ENCODE data around the gene TMEM120B.

TMEM120B gene

GRCh38 chr12:121764808-121765207 is 52.3 kb downstream of the TMEM120B start:
- TF ChIP-seq CTCF (IDR thresholded peaks at IDR 0.05; ENCODE audit: borderline replicate concordance, control extremely low read depth, extremely low read depth, insufficient read depth, missing control alignments) = no peak
- DNase-seq (ENCODE audit: low spot score) = no peak
- in situ Hi-C loops (cut with MboI; ENCODE audit: low sequenced_read_pairs, unreplicated experiment) = loop anchor here (5.0 kb wide), 1 partner anchor 63 kb away; no protein-coding TSS in a partner anchor

DNA sequence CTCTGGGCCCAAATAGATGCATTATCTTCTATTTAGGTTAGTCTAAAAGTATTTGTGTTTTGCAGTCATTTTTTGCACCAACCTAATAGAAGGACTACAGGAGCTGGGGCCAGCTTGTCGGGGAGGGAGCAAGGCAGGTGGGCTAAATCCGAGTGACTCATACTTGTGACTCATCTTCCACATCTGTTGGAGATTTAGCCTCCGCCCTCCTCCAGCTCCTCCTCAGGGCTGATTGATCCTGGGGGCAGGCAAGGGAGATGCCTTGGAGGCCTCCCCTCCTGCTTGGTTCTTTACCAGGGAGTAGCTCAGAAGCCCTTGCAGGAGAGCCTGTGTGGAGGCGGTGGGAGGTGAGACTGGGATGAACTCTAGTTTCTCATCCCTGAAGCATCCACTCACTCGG is 53.0 kb downstream of the TMEM120B start:
- in situ Hi-C loops (cut with MboI; ENCODE audit: low sequenced_read_pairs, unreplicated experiment) = loop anchor here (5.0 kb wide), 1 partner anchor 63 kb away; no protein-coding TSS in a partner anchor
- no peak for TF ChIP-seq CTCF (IDR thresholded peaks at IDR 0.05; ENCODE audit: borderline replicate concordance, control extremely low read depth, extremely low read depth, insufficient read depth, missing control alignments)
- DNase-seq (ENCODE audit: low spot score) = no peak

DNA sequence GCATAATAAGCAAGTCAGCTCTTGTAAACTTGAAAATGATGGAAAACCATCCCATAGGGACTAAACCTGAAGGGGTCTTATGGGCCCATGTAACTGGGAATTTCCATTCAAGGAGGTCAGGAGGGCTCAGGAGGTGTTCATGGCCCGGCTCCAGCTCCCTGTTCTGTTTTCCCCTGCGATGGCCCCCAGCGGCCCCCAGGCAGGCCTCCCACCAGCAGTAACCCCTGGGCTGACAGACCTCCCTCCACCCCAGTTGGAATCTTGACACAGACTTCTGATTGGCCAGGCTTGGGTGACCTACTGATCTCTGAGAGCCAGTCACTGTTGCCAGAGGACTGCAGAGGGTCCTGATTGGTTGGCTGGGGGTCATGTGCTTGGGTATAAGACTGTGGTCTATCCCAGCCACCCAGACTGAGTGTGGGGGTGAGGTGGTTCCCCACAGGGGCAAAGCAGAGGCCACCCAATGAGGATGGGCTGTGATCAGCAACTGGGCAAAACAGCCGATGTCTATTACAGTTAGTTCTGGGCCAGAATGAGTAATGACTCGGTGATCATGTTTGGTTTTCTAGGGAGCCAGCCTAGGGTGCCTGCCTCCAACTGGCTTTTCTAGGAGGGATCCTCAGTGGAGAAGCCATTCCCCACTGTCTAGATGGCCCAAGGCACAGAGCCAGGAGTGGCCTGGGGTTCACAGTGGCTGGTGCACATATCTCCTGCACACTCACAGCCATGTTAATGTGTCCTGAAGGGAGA is 53.9 kb downstream of the TMEM120B start:
- no peak for TF ChIP-seq CTCF (IDR thresholded peaks at IDR 0.05; ENCODE audit: borderline replicate concordance, control extremely low read depth, extremely low read depth, insufficient read depth, missing control alignments)
- no peak for DNase-seq (ENCODE audit: low spot score)
- in situ Hi-C loops (cut with MboI; ENCODE audit: low sequenced_read_pairs, unreplicated experiment) = loop anchor here (5.0 kb wide), 1 partner anchor 64 kb away; no protein-coding TSS in a partner anchor

DNA sequence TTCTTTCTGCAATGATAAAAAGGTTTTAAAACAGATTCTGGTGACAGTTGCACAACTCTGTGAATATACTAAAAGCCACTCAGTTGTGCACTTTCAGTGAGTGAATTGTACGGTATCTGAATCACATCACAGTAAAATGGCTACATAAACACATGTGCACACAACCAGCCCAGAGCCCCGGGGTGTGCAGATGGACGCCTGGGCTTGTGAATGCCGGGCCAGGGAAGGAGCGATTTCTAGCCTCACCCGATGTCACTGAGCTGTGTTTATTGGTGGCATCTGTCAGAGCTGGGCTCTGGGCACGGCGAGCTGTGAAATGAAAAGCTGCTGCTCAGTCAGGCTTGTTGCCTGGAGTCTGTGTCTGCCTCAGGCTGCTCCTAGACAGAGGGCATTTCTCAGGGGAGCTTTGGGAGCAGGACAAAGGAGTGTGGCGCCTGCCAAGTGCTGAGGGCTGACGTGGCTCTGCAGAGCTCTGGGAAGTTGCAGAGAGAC is 55.0 kb downstream of the TMEM120B start:
- no peak for DNase-seq (ENCODE audit: low spot score)
- TF ChIP-seq CTCF (IDR thresholded peaks at IDR 0.05; ENCODE audit: borderline replicate concordance, control extremely low read depth, extremely low read depth, insufficient read depth, missing control alignments) = no peak
- in situ Hi-C loops (cut with MboI; ENCODE audit: low sequenced_read_pairs, unreplicated experiment) = loop anchor here (5.0 kb wide), 1 partner anchor 65 kb away; no protein-coding TSS in a partner anchor

DNA sequence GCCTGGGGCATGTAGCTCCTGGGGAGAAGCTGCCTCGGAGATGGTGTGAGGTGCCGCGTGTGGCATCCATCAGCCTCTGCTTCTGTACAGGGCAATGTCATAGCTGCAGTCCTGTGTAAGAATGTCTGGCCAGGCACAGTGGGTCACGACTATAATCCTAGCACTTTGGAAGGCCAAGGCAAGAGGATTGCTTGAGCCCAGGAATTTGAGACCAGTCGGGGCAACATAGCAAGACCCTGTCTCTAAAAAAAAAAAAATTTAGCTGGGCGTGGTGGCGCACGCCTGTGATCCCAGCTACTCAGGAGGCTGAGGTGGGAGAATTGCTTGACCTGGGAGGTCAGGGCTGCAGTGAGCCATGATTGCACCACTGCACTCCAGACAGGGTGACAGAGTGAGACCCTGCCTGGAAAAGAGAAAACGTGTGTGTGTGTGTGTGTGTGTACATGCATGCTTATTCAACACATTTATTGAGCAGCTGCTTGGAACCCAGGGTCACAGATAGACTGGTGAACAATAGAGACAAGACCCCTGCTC is 56.8 kb downstream of the TMEM120B start:
- no peak for TF ChIP-seq CTCF (IDR thresholded peaks at IDR 0.05; ENCODE audit: borderline replicate concordance, control extremely low read depth, extremely low read depth, insufficient read depth, missing control alignments)
- DNase-seq (ENCODE audit: low spot score) = no peak
- in situ Hi-C loops (cut with MboI; ENCODE audit: low sequenced_read_pairs, unreplicated experiment) = loop anchor here (5.0 kb wide), 1 partner anchor 67 kb away; no protein-coding TSS in a partner anchor

DNA sequence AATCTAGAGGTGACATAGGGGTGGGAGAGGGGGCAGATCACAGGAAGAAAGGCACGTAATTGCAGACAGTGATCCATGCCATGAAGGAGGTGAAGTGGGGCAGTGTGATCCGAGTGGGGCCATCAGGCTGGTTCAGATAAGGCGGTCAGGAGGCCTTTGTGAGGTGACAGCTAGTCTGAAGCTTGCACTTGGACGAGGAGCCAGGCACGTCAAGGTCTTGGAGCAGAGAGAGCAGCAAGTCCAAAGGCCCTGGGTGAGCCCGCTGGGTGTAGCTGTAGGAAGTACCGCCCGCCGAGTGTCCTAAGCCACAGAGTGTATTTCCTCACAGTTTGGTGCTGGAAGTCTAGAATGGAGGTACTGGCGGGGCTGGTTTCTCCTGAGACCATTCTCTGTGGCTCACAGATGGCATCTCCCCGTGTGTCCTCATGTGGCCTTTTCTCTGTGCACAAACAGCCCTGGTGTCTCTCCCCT is 57.3 kb downstream of the TMEM120B start:
- no peak for TF ChIP-seq CTCF (IDR thresholded peaks at IDR 0.05; ENCODE audit: borderline replicate concordance, control extremely low read depth, extremely low read depth, insufficient read depth, missing control alignments)
- in situ Hi-C loops (cut with MboI; ENCODE audit: low sequenced_read_pairs, unreplicated experiment) = loop anchor here (5.0 kb wide), 1 partner anchor 68 kb away; no protein-coding TSS in a partner anchor
- no peak for DNase-seq (ENCODE audit: low spot score)

Measured in GM13976 (cell line).